HT-29 (cell line): ENCODE measurements around the gene FKBP14. TPM values are rescaled to one million over a fixed set of nuclear protein-coding genes. Genes with fewer than 3 reads are reported as not detected.

ENCODE experiments used
- DNase-seq: peaks from one replicate; pipeline ENCODE4 v3.0.0-alpha.2; 2015; ENCODE audit warnings: low spot score
- total RNA-seq: library from RNA; depleted of rRNA; stranded (reverse); fragments of >200 nt; shearing (Covaris generic); gene quantifications from 2 replicates; pipeline ENCODE4 v1.2.3, GENCODE V29; 2014

FKBP14 gene
- total RNA-seq, 1 experiment from 2014 or later, result 3.3 TPM

- DNase-seq, result no peak
These were observed 8.0 kb upstream of the FKBP14 start for GRCh38 chr7:30034501-30034900.

- DNase-seq, result peak; percentile 24
These were observed 6.0 kb upstream of the FKBP14 start for GRCh38 chr7:30032310-30033125.

GRCh38 chr7:30029696-30030095 lies 3.2 kb upstream of the FKBP14 start:
- DNase-seq, result peak; percentile 65

- DNase-seq, result peak; percentile 67
These were observed 2.5 kb upstream of the FKBP14 start for GRCh38 chr7:30028749-30029635.

GRCh38 chr7:30028216-30028748 lies 1.8 kb upstream of the FKBP14 start, which contains the start of gene PLEKHA8:
Gene PLEKHA8 (plus strand): TSS chr7:30028412. CDS start chr7:30028763, 351 bp downstream.
- DNase-seq, result peak; percentile 85

- no peak for DNase-seq
These were observed 1.3 kb upstream of the FKBP14 start for GRCh38 chr7:30027740-30028215.

- DNase-seq, result peak; percentile 77
These were observed 559 bp upstream of the FKBP14 start for GRCh38 chr7:30027065-30027456.

GRCh38 chr7:30023524-30023923 lies 3.0 kb downstream of the FKBP14 start:
- no peak for DNase-seq

- DNase-seq, result no peak
These were observed 3.5 kb downstream of the FKBP14 start for GRCh38 chr7:30022991-30023390.

GRCh38 chr7:30020535-30020934 lies 6.0 kb downstream of the FKBP14 start:
- DNase-seq, result no peak

- no peak for DNase-seq
These were observed 6.5 kb downstream of the FKBP14 start for GRCh38 chr7:30019960-30020359.

- no peak for DNase-seq
These were observed 7.1 kb downstream of the FKBP14 start for GRCh38 chr7:30019387-30019786.

GRCh38 chr7:30018451-30018850 lies 8.1 kb downstream of the FKBP14 start:
- DNase-seq, result no peak

- DNase-seq, result peak; percentile 71
These were observed 13.7 kb downstream of the FKBP14 start for GRCh38 chr7:30012757-30013156.

- no peak for DNase-seq
These were observed 16.5 kb downstream of the FKBP14 start for GRCh38 chr7:30010021-30010420.

- no peak for DNase-seq
These were observed 21.0 kb downstream of the FKBP14 start for GRCh38 chr7:30005464-30005863.

- no peak for DNase-seq
These were observed 23.4 kb downstream of the FKBP14 start for GRCh38 chr7:30003098-30003497.

GRCh38 chr7:30001998-30002397 lies 24.5 kb downstream of the FKBP14 start:
- DNase-seq, result no peak

GRCh38 chr7:29998489-29998888 lies 28.0 kb downstream of the FKBP14 start:
- no peak for DNase-seq

GRCh38 chr7:29996321-29996720 lies 30.2 kb downstream of the FKBP14 start:
- DNase-seq, result no peak

GRCh38 chr7:29995652-29996051 lies 30.9 kb downstream of the FKBP14 start:
- no peak for DNase-seq

- no peak for DNase-seq
These were observed 33.4 kb downstream of the FKBP14 start for GRCh38 chr7:29993140-29993539.
